Uterus (tissue), 2 donors: ENCODE results near the gene CHCHD3.
"Not testable (repeated sequence)": the region's sequence is repeated elsewhere in the genome, so short reads cannot be mapped to it uniquely, and the experiment has no call there.

Source experiments
- CTCF ChIP-seq, 4 experiments: fragments of 200-600 bp in 2 of 4; fragments of 450-650 bp in 2 of 4; sonication (generic) in 2 of 4; IDR thresholded peaks; one replicate each; pipeline ENCODE4 v1.5.1; 2016 to 2019; ENCODE audit warnings: antibody characterized with exemption in 4 of 4, mild to moderate bottlenecking in 2 of 4, moderate library complexity in 1 of 4
- POLR2A ChIP-seq, 2 donors: fragments of 450-650 bp; IDR thresholded peaks; one replicate each; pipeline ENCODE4 v1.6.1; 2016; ENCODE audit warnings: antibody characterized with exemption in 2 of 2, mild to moderate bottlenecking in 1 of 2, moderate library complexity in 1 of 2

DNA sequence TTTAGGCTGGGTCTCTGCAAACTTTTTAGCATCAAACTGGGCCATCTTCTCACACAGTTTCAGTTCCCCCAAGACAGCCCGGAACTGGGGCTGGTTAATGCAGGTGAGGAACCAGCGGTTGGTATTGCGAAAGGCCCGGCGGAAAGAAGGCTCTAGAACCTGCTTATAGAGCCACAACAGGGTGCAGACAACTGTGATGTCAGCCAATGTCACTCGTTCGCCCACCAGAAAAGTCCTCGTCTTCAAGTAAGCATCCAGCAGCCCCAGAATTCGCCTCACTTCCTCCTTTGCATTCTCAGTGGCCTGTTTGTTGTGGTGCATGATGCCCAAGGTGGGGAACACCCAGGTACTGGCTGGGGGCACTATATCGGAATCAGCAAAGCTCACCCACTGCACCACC, 46.6 kb downstream of the CHCHD3 start:
- TF ChIP-seq CTCF, POLR2A (IDR thresholded peaks at IDR 0.05): not testable (repeated sequence)
